HS-27A (cell line): Measurements from ENCODE around the gene SCYL1.

Experiments used
- DNase-seq: peaks from one replicate; pipeline ENCODE4 v3.0.0-alpha.2; 2012; ENCODE audit warnings: low read depth, missing footprints

SCYL1 gene

GRCh38 chr11:65585396-65586246 is 60.7 kb downstream of the SCYL1 start:
- no peak for DNase-seq

DNA sequence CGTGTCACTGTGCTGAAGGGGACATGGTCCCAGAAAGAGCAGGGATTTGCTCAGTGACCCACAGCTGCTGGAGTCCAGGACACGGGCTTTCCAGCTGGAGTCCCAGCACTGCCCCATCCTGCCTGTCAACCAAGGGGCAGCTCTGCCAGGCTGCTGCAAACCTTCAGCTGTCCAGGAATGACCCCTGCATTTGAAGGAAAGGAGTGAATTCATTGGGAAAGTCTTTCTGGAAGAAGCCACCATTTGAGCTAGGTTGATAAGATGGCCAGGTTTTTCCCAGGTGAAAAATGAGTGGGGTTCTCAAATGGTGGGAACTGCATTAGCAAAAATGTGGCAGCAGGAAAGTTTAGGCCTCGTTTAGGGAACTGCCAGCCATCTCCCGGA is 61.4 kb downstream of the SCYL1 start:
- DNase-seq = no peak

DNA sequence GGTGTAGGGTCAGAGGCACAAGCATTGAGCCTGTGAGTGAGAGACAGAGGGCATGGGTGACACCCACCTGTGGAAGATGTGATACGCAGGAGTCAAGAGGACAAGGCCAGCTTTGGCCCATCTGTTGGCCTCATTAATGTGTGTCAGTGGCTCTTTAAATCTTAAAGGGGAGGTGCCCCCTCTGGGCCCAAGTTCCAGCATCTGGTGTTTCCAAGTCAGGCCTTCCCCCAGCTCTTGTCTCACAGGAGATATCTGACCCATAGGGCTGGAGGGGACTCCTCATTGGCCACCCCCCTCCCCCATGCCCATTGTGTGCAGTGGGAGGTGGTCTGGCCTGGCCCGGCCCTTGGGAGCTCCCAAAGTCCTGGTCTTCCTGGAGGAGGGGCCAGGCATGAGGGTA is 61.8 kb downstream of the SCYL1 start:
- no peak for DNase-seq
